Fibroblast of lung (primary cell): ENCODE data around the gene SFRP5.

ENCODE experiments used
- CTCF ChIP-seq, 2 donors: IDR thresholded peaks in 1 of 2; conservative IDR thresholded peaks in 1 of 2; 1 replicate in 1 of 2; 2 replicates in 1 of 2; pipeline ENCODE4 v1.5.1; 2011 to 2012; ENCODE audit warnings: low read length in 2 of 2, control low read depth in 1 of 2, inconsistent platforms in 1 of 2, low read depth in 1 of 2, mild to moderate bottlenecking in 1 of 2
- EZH2 ChIP-seq: IDR thresholded peaks from 2 replicates; pipeline ENCODE4 v1.5.1; 2012; ENCODE audit warnings: low read length, control low read depth, mild to moderate bottlenecking; ENCODE audit errors: missing control alignments

- TF ChIP-seq EZH2 (no peak), CTCF (conservative IDR thresholded peaks at IDR 0.05 in 1 of 2, IDR thresholded peaks at IDR 0.05 in 1 of 2; ENCODE audit: low read depth in 1 of 2, low read length in 2 of 2) (peak; percentile 86 to 92)
Observed at GRCh38 chr10:97791824-97792721, 20.3 kb upstream of the SFRP5 start.
